Measurements from ENCODE around the gene NACC1.
"Not testable (repeated sequence)": the region's sequence is repeated elsewhere in the genome, so short reads cannot be mapped to it uniquely, and the experiment has no call there.

Gene NACC1

GRCh38 chr19:13146763-13147563 is 28.9 kb downstream of the NACC1 start:
- DNase-seq (ENCODE audit: low read depth in 3 of 3), result no peak

GRCh38 chr19:13149173-13149627 is 31.1 kb downstream of the NACC1 start:
- not testable (repeated sequence) for DNase-seq (ENCODE audit: low read depth in 3 of 3)

- no peak for DNase-seq (ENCODE audit: low read depth in 3 of 3)
Measured at GRCh38 chr19:13149628-13150186, 31.6 kb downstream of the NACC1 start.

GRCh38 chr19:13150187-13150930 is 32.3 kb downstream of the NACC1 start, which contains the start of the genes IER2 and STX10:
Gene IER2 (plus strand): TSS chr19:13150411. CDS start chr19:13153187, 2,776 bp downstream.
Gene STX10 (minus strand): TSS chr19:13150375. CDS start chr19:13150173, 202 bp downstream.
- DNase-seq (ENCODE audit: low read depth in 3 of 3), result peak; percentile 81 to 88 (median 85)

- no peak for DNase-seq (ENCODE audit: low read depth in 3 of 3)
Measured at GRCh38 chr19:13150931-13151604, 33.0 kb downstream of the NACC1 start.

GRCh38 chr19:13151605-13152355 is 33.7 kb downstream of the NACC1 start:
- DNase-seq (ENCODE audit: low read depth in 3 of 3), result peak; percentile 89 to 91 (median 89)

GRCh38 chr19:13152356-13152973 is 34.4 kb downstream of the NACC1 start:
- no peak for DNase-seq (ENCODE audit: low read depth in 3 of 3)

- peak; percentile 89 to 98 (median 96) for DNase-seq (ENCODE audit: low read depth in 3 of 3)
Measured at GRCh38 chr19:13152974-13153568, 35.0 kb downstream of the NACC1 start.

- no peak for DNase-seq (ENCODE audit: low read depth in 3 of 3)
Measured at GRCh38 chr19:13153569-13154240, 35.6 kb downstream of the NACC1 start.

GRCh38 chr19:13154241-13154778 is 36.2 kb downstream of the NACC1 start:
- peak in 1 of 3 experiments; percentile 50 for DNase-seq (ENCODE audit: low read depth in 3 of 3)

GRCh38 chr19:13154911-13155471 is 36.9 kb downstream of the NACC1 start:
- DNase-seq (ENCODE audit: low read depth in 3 of 3), result peak; percentile 57 to 63 (median 61)

- peak in 2 of 3 experiments; percentile 39 to 59 for DNase-seq (ENCODE audit: low read depth in 3 of 3)
Measured at GRCh38 chr19:13155472-13156359, 37.7 kb downstream of the NACC1 start.

GRCh38 chr19:13159713-13160112 is 41.6 kb downstream of the NACC1 start:
- DNase-seq (ENCODE audit: low read depth in 3 of 3), result no peak

GRCh38 chr19:13160557-13160956 is 42.5 kb downstream of the NACC1 start:
- DNase-seq (ENCODE audit: low read depth in 3 of 3), result no peak

GRCh38 chr19:13162724-13163608 is 44.9 kb downstream of the NACC1 start:
- DNase-seq (ENCODE audit: low read depth in 3 of 3), result peak; percentile 67 to 86 (median 85)

- no peak for DNase-seq (ENCODE audit: low read depth in 3 of 3)
Measured at GRCh38 chr19:13163609-13164342, 45.7 kb downstream of the NACC1 start.
